EH (cell line): ENCODE data around the gene LIPA.

Source experiments
- DNase-seq: peaks from one replicate; pipeline ENCODE4 v3.0.0-alpha.2; 2015; ENCODE audit warnings: low read depth

Gene LIPA

GRCh38 chr10:89164920-89165319, 86.7 kb downstream of the LIPA start:
- no peak for DNase-seq

DNA sequence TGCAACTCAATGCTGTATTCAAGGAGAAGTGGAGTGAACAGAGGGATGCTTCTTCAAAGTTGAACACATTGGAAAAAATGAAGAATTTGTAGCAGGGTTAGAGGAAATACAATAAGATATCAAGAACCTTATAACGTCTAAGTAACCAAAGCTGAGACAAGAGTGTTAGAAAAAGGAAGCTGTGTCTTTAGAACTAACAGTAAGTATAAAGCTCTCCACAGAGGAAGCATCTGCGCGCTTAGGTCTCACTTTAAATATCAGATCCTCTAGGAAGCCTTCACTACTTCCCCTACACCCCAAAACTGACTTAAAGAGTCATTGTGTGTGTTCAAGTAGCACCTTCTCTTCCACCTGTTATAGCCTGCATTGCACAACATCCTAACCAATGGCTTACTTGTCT, 87.5 kb downstream of the LIPA start:
- no peak for DNase-seq
